Measurements from ENCODE around the gene AQP2. TPM values are rescaled to one million over a fixed set of nuclear protein-coding genes. Genes with fewer than 3 reads are reported as not detected.

AQP2 gene, protein sequence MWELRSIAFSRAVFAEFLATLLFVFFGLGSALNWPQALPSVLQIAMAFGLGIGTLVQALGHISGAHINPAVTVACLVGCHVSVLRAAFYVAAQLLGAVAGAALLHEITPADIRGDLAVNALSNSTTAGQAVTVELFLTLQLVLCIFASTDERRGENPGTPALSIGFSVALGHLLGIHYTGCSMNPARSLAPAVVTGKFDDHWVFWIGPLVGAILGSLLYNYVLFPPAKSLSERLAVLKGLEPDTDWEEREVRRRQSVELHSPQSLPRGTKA
- total RNA-seq: not detected
- not detected for total RNA-seq (2013)

GRCh38 chr12:49950273-49951251, at the start of gene AQP2:
TSS of gene AQP2 (plus strand) at chr12:49950737. CDS start at chr12:49950831, 94 bp downstream.
- Histone ChIP-seq H3K36me3 (ENCODE audit: control insufficient read depth, insufficient read depth, low read length) (no peaks in the 10 kb centered on the region), H3K27me3 (ENCODE audit: control insufficient read depth, insufficient read depth, low read length) (peaks cover 3% of the 10 kb centered on the region), H3K9me3 (ENCODE audit: control insufficient read depth, insufficient read depth, low read length) (no peaks in the 10 kb centered on the region), H3K4me1 (ENCODE audit: control insufficient read depth, insufficient read depth, low read length) (peaks cover 2% of the 10 kb centered on the region), H3K4me3 (ENCODE audit: low read length) (no peak within 1 kb of the TSS), H3K27ac (ENCODE audit: low read length) (no peak within 1 kb of the TSS)
- intact Hi-C loops (cut with micrococcal nuclease): no loop called here
- Mint-ChIP-seq H3K27me3 (ENCODE audit: low read depth in 2 of 2) (peaks cover 31 to 34% of the 10 kb centered on the region in 2 donors), H3K9me3 (no peaks in the 10 kb centered on the region), H3K4me1 (peaks cover 8% of the 10 kb centered on the region in 2 donors), H3K27ac (no peak within 1 kb of the TSS), H3K4me3 (no peak within 1 kb of the TSS), H3K36me3 (no peaks in the 10 kb centered on the region)
- DNase-seq (no peak), ATAC-seq (no peak)
- TF ChIP-seq, protein P1, sequence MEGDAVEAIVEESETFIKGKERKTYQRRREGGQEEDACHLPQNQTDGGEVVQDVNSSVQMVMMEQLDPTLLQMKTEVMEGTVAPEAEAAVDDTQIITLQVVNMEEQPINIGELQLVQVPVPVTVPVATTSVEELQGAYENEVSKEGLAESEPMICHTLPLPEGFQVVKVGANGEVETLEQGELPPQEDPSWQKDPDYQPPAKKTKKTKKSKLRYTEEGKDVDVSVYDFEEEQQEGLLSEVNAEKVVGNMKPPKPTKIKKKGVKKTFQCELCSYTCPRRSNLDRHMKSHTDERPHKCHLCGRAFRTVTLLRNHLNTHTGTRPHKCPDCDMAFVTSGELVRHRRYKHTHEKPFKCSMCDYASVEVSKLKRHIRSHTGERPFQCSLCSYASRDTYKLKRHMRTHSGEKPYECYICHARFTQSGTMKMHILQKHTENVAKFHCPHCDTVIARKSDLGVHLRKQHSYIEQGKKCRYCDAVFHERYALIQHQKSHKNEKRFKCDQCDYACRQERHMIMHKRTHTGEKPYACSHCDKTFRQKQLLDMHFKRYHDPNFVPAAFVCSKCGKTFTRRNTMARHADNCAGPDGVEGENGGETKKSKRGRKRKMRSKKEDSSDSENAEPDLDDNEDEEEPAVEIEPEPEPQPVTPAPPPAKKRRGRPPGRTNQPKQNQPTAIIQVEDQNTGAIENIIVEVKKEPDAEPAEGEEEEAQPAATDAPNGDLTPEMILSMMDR (IDR thresholded peaks at IDR 0.05): no peak
- WGBS (ENCODE audit: insufficient coverage): 87% methylated on average over 32 of the region's 32 CpGs

GRCh38 chr12:49901026-49901425, 49.5 kb upstream of the AQP2 start:
- intact Hi-C loops (cut with micrococcal nuclease): no loop called here
- peaks cover 0 to 22% of the 10 kb centered on the region in 2 donors for H3K27me3 Mint-ChIP-seq (ENCODE audit: low read depth in 2 of 2)

GRCh38 chr12:49901986-49902385, 48.6 kb upstream of the AQP2 start:
- Histone ChIP-seq H3K27ac (ENCODE audit: low read length) (no peak overlapping the region), H3K4me1 (ENCODE audit: control insufficient read depth, insufficient read depth, low read length) (peaks cover 14% of the 10 kb centered on the region), H3K4me3 (ENCODE audit: low read length) (no peak overlapping the region), H3K27me3 (ENCODE audit: control insufficient read depth, insufficient read depth, low read length) (no peaks in the 10 kb centered on the region), H3K36me3 (ENCODE audit: control insufficient read depth, insufficient read depth, low read length) (no peaks in the 10 kb centered on the region), H3K9me3 (ENCODE audit: control insufficient read depth, insufficient read depth, low read length) (no peaks in the 10 kb centered on the region)
- intact Hi-C loops (cut with micrococcal nuclease): no loop called here
- no peak for ATAC-seq
- peak overlapping the region; percentile 35 for H3K4me3 Mint-ChIP-seq
- no peak for DNase-seq
- H3K9me3 Mint-ChIP-seq: no peaks in the 10 kb centered on the region
- peaks cover 0 to 22% of the 10 kb centered on the region in 2 donors for H3K27me3 Mint-ChIP-seq (ENCODE audit: low read depth in 2 of 2)
- TF ChIP-seq, protein P1 (IDR thresholded peaks at IDR 0.05): no peak
- no peaks in the 10 kb centered on the region for H3K36me3 Mint-ChIP-seq
- no peak overlapping the region for H3K27ac Mint-ChIP-seq
- 81% methylated on average over 5 of the region's 5 CpGs for WGBS (ENCODE audit: insufficient coverage)
- peaks cover 8 to 18% of the 10 kb centered on the region in 2 donors for H3K4me1 Mint-ChIP-seq

More at GRCh38 chr12:49901026-49901425, 49.5 kb upstream of the AQP2 start:
- peaks cover 8 to 18% of the 10 kb centered on the region in 2 donors for H3K4me1 Mint-ChIP-seq
- Histone ChIP-seq H3K4me3 (ENCODE audit: low read length) (no peak overlapping the region), H3K27me3 (ENCODE audit: control insufficient read depth, insufficient read depth, low read length) (no peaks in the 10 kb centered on the region), H3K36me3 (ENCODE audit: control insufficient read depth, insufficient read depth, low read length) (no peaks in the 10 kb centered on the region), H3K27ac (ENCODE audit: low read length) (no peak overlapping the region), H3K9me3 (ENCODE audit: control insufficient read depth, insufficient read depth, low read length) (no peaks in the 10 kb centered on the region), H3K4me1 (ENCODE audit: control insufficient read depth, insufficient read depth, low read length) (peaks cover 14% of the 10 kb centered on the region)
- no peak for ATAC-seq
- no peak for DNase-seq
- no peak overlapping the region for H3K27ac Mint-ChIP-seq
- H3K36me3 Mint-ChIP-seq: no peaks in the 10 kb centered on the region
- TF ChIP-seq, protein P1 (IDR thresholded peaks at IDR 0.05): no peak
- 40% methylated on average over 1 of the region's 4 CpGs for WGBS (ENCODE audit: insufficient coverage)
- H3K4me3 Mint-ChIP-seq: no peak overlapping the region
- no peaks in the 10 kb centered on the region for H3K9me3 Mint-ChIP-seq
